Esophagus (tissue), 2 donors: ENCODE measurements around the gene FCN1. TPM values are rescaled to one million over a fixed set of nuclear protein-coding genes. Genes with fewer than 3 reads are reported as not detected.

ENCODE experiments used
- H3K27ac ChIP-seq, 2 donors: one replicate each; pipeline ENCODE4 v1.5.1; 2013; ENCODE audit warnings: low read depth in 2 of 2, mild to moderate bottlenecking in 2 of 2, inconsistent platforms in 1 of 2, low read length in 1 of 2, moderate library complexity in 1 of 2
- H3K27me3 ChIP-seq, 2 donors: one replicate each; pipeline ENCODE4 v1.6.1; 2013; ENCODE audit warnings: low read length in 2 of 2, control low read depth in 1 of 2, mild to moderate bottlenecking in 1 of 2; ENCODE audit not compliant: insufficient read depth in 2 of 2, control insufficient read depth in 1 of 2
- H3K36me3 ChIP-seq, 2 donors: one replicate each; pipeline ENCODE4 v1.6.1; 2013; ENCODE audit warnings: low read length in 1 of 2; ENCODE audit not compliant: control insufficient read depth in 2 of 2, insufficient read depth in 2 of 2
- H3K4me1 ChIP-seq, 2 donors: one replicate each; pipeline ENCODE4 v1.6.1; 2013; ENCODE audit warnings: low read length in 1 of 2; ENCODE audit not compliant: control insufficient read depth in 2 of 2, insufficient read depth in 2 of 2
- H3K4me3 ChIP-seq, 2 donors: one replicate each; pipeline ENCODE4 v1.5.1; 2013; ENCODE audit warnings: low read length in 2 of 2, mild to moderate bottlenecking in 2 of 2, low read depth in 1 of 2, moderate library complexity in 1 of 2
- H3K9me3 ChIP-seq, 2 donors: one replicate each; pipeline ENCODE4 v1.6.1; 2013; ENCODE audit warnings: mild to moderate bottlenecking in 2 of 2, low read depth in 1 of 2, low read length in 1 of 2, moderate library complexity in 1 of 2; ENCODE audit not compliant: control insufficient read depth in 2 of 2, insufficient read depth in 1 of 2
- WGBS, 2 donors: extraction: QIAGEN DNeasy Blood & Tissue Kit; methylation state at CpG; one replicate each; pipeline ENCODE4 v1.1.7; 2013; 5-methylcytosine and 5-hydroxymethylcytosine counted together
- polyA plus RNA-seq, 2 donors: library from polyadenylated mRNA; stranded (reverse); fragments of 200-250 nt; gene quantifications; one replicate each; pipeline ENCODE4 v1.2.3, GENCODE V29; 2013
- donor health status: healthy with polysubstance abuse.
- donor health status: Bipolar disorder and iron deficiency.

FCN1 gene
- polyA plus RNA-seq, 2 donors: 0.14 to 0.41 TPM

- Histone ChIP-seq H3K9me3 (peaks cover 0 to 2% of the 10 kb centered on the region in 2 donors), H3K27me3 (no peaks in the 10 kb centered on the region), H3K27ac (no peak overlapping the region), H3K4me1 (no peaks in the 10 kb centered on the region), H3K36me3 (no peaks in the 10 kb centered on the region), H3K4me3 (no peak overlapping the region)
- 100% methylated on average over 1 of the region's 1 CpG for WGBS, 2 donors
Observed at GRCh38 chr9:134955156-134955555, 37.4 kb upstream of the FCN1 start.

GRCh38 chr9:134951994-134952393, 34.3 kb upstream of the FCN1 start:
- Histone ChIP-seq H3K9me3 (no peaks in the 10 kb centered on the region), H3K4me3 (no peak overlapping the region), H3K4me1 (no peaks in the 10 kb centered on the region), H3K27me3 (no peaks in the 10 kb centered on the region), H3K27ac (no peak overlapping the region), H3K36me3 (no peaks in the 10 kb centered on the region)
- 89 to 93% methylated on average over 1 of the region's 1 CpG for WGBS, 2 donors

GRCh38 chr9:134951461-134951860, 33.7 kb upstream of the FCN1 start:
- H3K36me3 ChIP-seq: no peaks in the 10 kb centered on the region
- WGBS, 2 donors: 60 to 79% methylated on average over 11 of the region's 11 CpGs
- H3K27me3 ChIP-seq: no peaks in the 10 kb centered on the region
- H3K4me3 ChIP-seq: no peak overlapping the region
- no peak overlapping the region for H3K27ac ChIP-seq
- H3K4me1 ChIP-seq: no peaks in the 10 kb centered on the region
- H3K9me3 ChIP-seq: no peaks in the 10 kb centered on the region

- H3K4me1 ChIP-seq: no peaks in the 10 kb centered on the region
- H3K9me3 ChIP-seq: no peaks in the 10 kb centered on the region
- H3K27ac ChIP-seq: no peak overlapping the region
- no peak overlapping the region for H3K4me3 ChIP-seq
- no peaks in the 10 kb centered on the region for H3K27me3 ChIP-seq
- WGBS, 2 donors: 83% methylated on average over 21 of the region's 21 CpGs
- H3K36me3 ChIP-seq: no peaks in the 10 kb centered on the region
Observed at GRCh38 chr9:134950386-134951210, 32.9 kb upstream of the FCN1 start.

GRCh38 chr9:134949681-134950385, 32.1 kb upstream of the FCN1 start:
- H3K9me3 ChIP-seq: no peaks in the 10 kb centered on the region

GRCh38 chr9:134948149-134948548, 30.4 kb upstream of the FCN1 start:
- Histone ChIP-seq H3K36me3 (no peaks in the 10 kb centered on the region), H3K27ac (no peak overlapping the region), H3K27me3 (no peaks in the 10 kb centered on the region), H3K4me3 (no peak overlapping the region), H3K4me1 (peaks cover 0 to 3% of the 10 kb centered on the region in 2 donors), H3K9me3 (no peaks in the 10 kb centered on the region)
- WGBS, 2 donors: 84 to 90% methylated on average over 11 of the region's 11 CpGs

More at GRCh38 chr9:134949681-134950385, 32.1 kb upstream of the FCN1 start:
- Histone ChIP-seq H3K27me3 (no peaks in the 10 kb centered on the region), H3K4me1 (no peaks in the 10 kb centered on the region), H3K36me3 (no peaks in the 10 kb centered on the region), H3K27ac (no peak overlapping the region), H3K4me3 (no peak overlapping the region)
- WGBS, 2 donors: 81 to 84% methylated on average over 12 of the region's 12 CpGs

GRCh38 chr9:134947265-134947955, 29.7 kb upstream of the FCN1 start:
- Histone ChIP-seq H3K4me1 (peaks cover 0 to 3% of the 10 kb centered on the region in 2 donors), H3K9me3 (no peaks in the 10 kb centered on the region), H3K4me3 (no peak overlapping the region), H3K27ac (no peak overlapping the region), H3K27me3 (no peaks in the 10 kb centered on the region), H3K36me3 (no peaks in the 10 kb centered on the region)
- WGBS, 2 donors: 63 to 68% methylated on average over 25 to 26 of the region's 26 CpGs

GRCh38 chr9:134946663-134947062, 29.0 kb upstream of the FCN1 start:
- Histone ChIP-seq H3K27me3 (no peaks in the 10 kb centered on the region), H3K4me1 (peaks cover 0 to 3% of the 10 kb centered on the region in 2 donors), H3K27ac (no peak overlapping the region), H3K9me3 (no peaks in the 10 kb centered on the region), H3K36me3 (no peaks in the 10 kb centered on the region), H3K4me3 (no peak overlapping the region)

- H3K27ac ChIP-seq: no peak overlapping the region
- peaks cover 0 to 3% of the 10 kb centered on the region in 2 donors for H3K4me1 ChIP-seq
- H3K4me3 ChIP-seq: no peak overlapping the region
- H3K36me3 ChIP-seq: no peaks in the 10 kb centered on the region
- no peaks in the 10 kb centered on the region for H3K27me3 ChIP-seq
- 89% methylated on average over 12 of the region's 12 CpGs for WGBS, 2 donors
- H3K9me3 ChIP-seq: no peaks in the 10 kb centered on the region
Observed at GRCh38 chr9:134945509-134946275, 28.0 kb upstream of the FCN1 start.
